AG09309 (cell line): ENCODE results near the gene NCKAP1.

Experiments used
- DNase-seq: peaks from one replicate; pipeline ENCODE4 v3.0.0-alpha.2; 2010; ENCODE audit warnings: low read depth
- H3K4me3 ChIP-seq: 2 replicates; pipeline ENCODE4 v1.5.1; 2011; ENCODE audit warnings: mild to moderate bottlenecking, low read depth, low read length, moderate library complexity; ENCODE audit not compliant: control insufficient read depth
- CTCF ChIP-seq: IDR thresholded peaks from 2 replicates; pipeline ENCODE4 v1.5.1; 2011; ENCODE audit warnings: mild to moderate bottlenecking, low read depth, low read length, inconsistent platforms; ENCODE audit not compliant: insufficient read depth, control insufficient read depth; ENCODE audit errors: missing control alignments

NCKAP1 gene

DNA sequence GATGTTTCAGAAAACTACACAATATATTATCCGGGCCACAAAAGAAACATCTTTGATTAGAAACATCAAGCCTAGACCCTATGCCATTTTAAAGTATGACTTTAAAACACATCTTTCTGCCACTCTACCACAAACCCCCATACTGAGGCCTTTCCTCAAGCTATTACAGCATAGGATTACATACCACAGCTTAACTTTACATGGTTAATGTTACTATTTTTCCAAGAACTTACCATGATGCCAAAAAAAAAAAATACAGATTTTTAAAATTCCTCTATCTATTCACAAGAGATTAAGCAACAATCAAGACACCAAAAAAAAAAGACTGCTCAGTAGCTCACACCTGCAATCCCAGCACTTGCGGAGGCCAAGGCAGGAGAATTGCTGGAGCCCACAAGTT is 9.0 kb downstream of the NCKAP1 start:
- no peak overlapping the region for H3K4me3 ChIP-seq
- no peak for DNase-seq
- no peak for TF ChIP-seq CTCF

GRCh38 chr2:183028108-183028507 is 10.1 kb downstream of the NCKAP1 start:
- H3K4me3 ChIP-seq = no peak overlapping the region
- no peak for DNase-seq
- TF ChIP-seq CTCF = no peak

DNA sequence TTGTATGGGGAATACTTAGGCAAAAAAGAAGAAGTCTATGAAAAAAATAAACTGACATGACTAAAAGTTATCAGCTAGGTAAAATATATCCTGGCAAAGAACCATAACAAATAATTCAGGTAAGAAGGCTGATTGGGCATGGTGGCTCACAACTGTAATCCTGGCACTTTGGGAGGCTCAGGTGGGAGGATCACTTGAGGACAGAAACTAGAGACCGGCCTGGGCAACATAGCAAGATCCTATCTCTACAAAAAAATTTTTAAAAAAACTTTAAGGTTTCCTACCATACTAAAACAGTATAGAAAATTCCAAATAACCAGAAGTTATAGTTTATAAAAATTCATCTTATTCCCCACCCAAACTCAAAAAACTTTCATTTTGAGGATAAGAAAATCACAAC is 10.8 kb downstream of the NCKAP1 start:
- no peak for DNase-seq
- H3K4me3 ChIP-seq = no peak overlapping the region
- TF ChIP-seq CTCF = no peak

DNA sequence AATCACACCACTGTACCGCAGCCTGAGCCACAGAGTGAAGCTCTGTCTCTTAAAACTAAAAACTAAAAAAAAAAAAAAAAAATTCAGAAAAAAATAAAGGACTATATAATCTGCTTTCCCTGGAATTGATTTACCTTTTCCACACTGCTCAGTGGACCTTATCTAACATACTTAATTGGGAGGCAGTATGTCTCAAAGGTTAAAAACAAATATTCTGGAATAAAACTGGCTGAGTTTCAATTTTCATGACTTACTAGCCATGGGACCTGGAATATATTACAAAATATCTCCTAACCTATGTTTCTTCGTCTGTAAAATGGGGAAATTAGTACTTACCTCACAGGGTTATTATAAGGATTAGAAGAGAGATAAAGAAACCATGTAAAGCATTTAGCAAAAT is 11.8 kb downstream of the NCKAP1 start:
- no peak for TF ChIP-seq CTCF
- no peak for DNase-seq
- no peak overlapping the region for H3K4me3 ChIP-seq

- TF ChIP-seq CTCF = no peak
Measured at GRCh38 chr2:183025993-183026392, 12.3 kb downstream of the NCKAP1 start.

DNA sequence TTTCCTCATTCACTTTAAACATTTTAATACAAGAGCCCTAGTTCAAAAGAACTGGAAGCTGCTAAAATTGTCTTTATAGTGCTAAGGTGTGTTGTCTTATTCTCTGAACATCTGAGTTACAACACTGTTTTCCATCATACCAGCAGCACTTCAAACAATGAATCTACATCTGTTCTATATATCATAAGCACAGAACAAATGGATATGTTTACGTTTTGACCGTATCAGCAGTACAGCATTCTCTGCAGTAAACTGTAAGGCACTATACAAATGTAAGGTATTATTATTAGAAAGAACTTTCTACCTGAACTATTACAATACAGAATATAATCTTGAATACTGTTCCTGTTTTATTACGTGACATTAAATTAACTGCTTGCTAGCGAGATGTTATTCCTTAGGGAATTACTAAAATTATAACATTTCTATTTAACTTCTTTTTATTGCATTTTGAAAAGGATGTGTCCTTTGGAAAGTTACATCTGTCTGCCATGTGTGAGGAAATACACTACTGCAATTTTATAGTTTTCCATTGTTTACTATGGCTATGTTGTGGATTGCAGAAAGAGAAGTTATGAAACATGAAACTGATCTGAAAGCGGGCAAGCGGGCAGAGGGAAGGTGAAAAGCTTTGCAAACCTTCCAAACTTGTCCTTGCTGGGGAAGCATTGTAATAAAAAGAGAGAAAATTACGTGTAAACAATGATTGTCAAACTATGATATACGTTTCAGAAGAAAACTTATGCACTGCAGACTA is 13.7 kb downstream of the NCKAP1 start:
- TF ChIP-seq CTCF = no peak
- no peak for DNase-seq
- H3K4me3 ChIP-seq = no peak overlapping the region

More at GRCh38 chr2:183025993-183026392, 12.3 kb downstream of the NCKAP1 start:
- no peak overlapping the region for H3K4me3 ChIP-seq
- DNase-seq = no peak
